Prostate gland (tissue), 2 donors: ENCODE measurements around the gene ASXL3. TPM values are rescaled to one million over a fixed set of nuclear protein-coding genes. Genes with fewer than 3 reads are reported as not detected.

Experiments used
- DNase-seq: peaks from one replicate; pipeline ENCODE4 v3.0.0-alpha.2; 2019; ENCODE audit warnings: low spot score
- H3K27ac ChIP-seq, 2 donors: fragments of 200-600 bp; sonication (generic); 2 replicates each; pipeline ENCODE4 v1.5.1; 2017 to 2019
- H3K27me3 ChIP-seq: fragments of 200-600 bp; sonication (generic); replicated peaks from 2 replicates; pipeline ENCODE4 v1.5.1; 2019; ENCODE audit not compliant: insufficient read depth
- H3K36me3 ChIP-seq, 2 donors: fragments of 200-600 bp; sonication (generic); 1 replicate in 1 of 2; 2 replicates in 1 of 2; pipeline versions ENCODE4 v1.5.1 to v1.8.1; 2017 to 2019
- H3K4me1 ChIP-seq: fragments of 200-600 bp; sonication (generic); replicated peaks from 2 replicates; pipeline ENCODE4 v1.5.1; 2019
- H3K4me3 ChIP-seq, 2 donors: fragments of 200-600 bp; sonication (generic); 2 replicates each; pipeline ENCODE4 v1.5.1; 2017 to 2019
- H3K9me3 ChIP-seq: fragments of 200-600 bp; sonication (generic); 2 replicates; pipeline ENCODE4 v1.5.1; 2017
- POLR2A ChIP-seq: fragments of 450-650 bp; IDR thresholded peaks from one replicate; pipeline ENCODE4 v1.6.1; 2016; ENCODE audit warnings: antibody characterized with exemption, mild to moderate bottlenecking
- POLR2AphosphoS5 ChIP-seq: sonication (generic); formaldehyde crosslinking; IDR thresholded peaks from one replicate; pipeline ENCODE4 v1.6.1; 2017; ENCODE audit warnings: antibody characterized with exemption
- WGBS: methylation state at CpG from one replicate; pipeline ENCODE4 v1.1.5; 2018; 5-methylcytosine and 5-hydroxymethylcytosine counted together
- intact Hi-C: fragments of 100-400 bp; cut with DNase I; formaldehyde crosslinking; loops from one replicate; pipeline ENCODE4 v1.14.2; 2022
- total RNA-seq, 2 donors: library from RNA; depleted of rRNA; stranded (reverse); fragments of >200 nt; gene quantifications; one replicate each; pipeline ENCODE4 v1.1.0, GENCODE V29; 2016
- TF ChIP-seq, protein P1 (sequence below), 4 experiments: fragments of 200-600 bp in 2 of 4; fragments of 450-650 bp in 2 of 4; sonication (generic) in 2 of 4; IDR thresholded peaks; 1 replicate in 3 of 4; 2 replicates in 1 of 4; pipeline ENCODE4 v1.5.1; 2016 to 2019; ENCODE audit warnings: antibody characterized with exemption in 4 of 4, mild to moderate bottlenecking in 2 of 4, moderate library complexity in 2 of 4

ASXL3 gene
- total RNA-seq, 2 donors from 2014 or later = 5.1 to 7.3 TPM

DNA sequence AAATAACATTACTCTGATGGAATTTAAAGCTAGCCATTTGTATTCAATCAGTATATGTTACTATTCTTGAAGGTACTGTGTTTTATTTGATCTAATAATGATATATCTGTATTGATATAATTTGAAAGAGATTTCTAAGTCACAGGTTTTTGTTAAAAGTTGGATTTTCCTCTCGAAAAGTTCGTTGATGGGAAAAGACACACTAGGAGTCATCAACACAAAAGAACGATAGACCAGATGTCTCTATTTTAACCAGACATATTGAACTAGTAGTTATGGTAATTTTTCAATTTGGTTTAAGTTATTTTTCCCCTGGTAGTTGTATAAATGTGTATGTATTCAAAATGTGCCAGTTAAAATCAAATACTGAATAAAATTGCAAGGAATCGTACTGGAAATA, 2.5 kb downstream of the ASXL3 start:
- H3K4me1 ChIP-seq = no peaks in the 10 kb centered on the region
- H3K9me3 ChIP-seq = no peaks in the 10 kb centered on the region
- no peak overlapping the region for H3K4me3 ChIP-seq
- TF ChIP-seq POLR2A (no peak), POLR2AphosphoS5 (no peak)
- TF ChIP-seq, protein P1, sequence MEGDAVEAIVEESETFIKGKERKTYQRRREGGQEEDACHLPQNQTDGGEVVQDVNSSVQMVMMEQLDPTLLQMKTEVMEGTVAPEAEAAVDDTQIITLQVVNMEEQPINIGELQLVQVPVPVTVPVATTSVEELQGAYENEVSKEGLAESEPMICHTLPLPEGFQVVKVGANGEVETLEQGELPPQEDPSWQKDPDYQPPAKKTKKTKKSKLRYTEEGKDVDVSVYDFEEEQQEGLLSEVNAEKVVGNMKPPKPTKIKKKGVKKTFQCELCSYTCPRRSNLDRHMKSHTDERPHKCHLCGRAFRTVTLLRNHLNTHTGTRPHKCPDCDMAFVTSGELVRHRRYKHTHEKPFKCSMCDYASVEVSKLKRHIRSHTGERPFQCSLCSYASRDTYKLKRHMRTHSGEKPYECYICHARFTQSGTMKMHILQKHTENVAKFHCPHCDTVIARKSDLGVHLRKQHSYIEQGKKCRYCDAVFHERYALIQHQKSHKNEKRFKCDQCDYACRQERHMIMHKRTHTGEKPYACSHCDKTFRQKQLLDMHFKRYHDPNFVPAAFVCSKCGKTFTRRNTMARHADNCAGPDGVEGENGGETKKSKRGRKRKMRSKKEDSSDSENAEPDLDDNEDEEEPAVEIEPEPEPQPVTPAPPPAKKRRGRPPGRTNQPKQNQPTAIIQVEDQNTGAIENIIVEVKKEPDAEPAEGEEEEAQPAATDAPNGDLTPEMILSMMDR (IDR thresholded peaks at IDR 0.05) = no peak
- 84% methylated on average over 4 of the region's 4 CpGs for WGBS
- no peaks in the 10 kb centered on the region for H3K36me3 ChIP-seq
- no peak for DNase-seq
- H3K27me3 ChIP-seq = no peaks in the 10 kb centered on the region
- H3K27ac ChIP-seq = peak overlapping the region in 1 of 2 donors; percentile 6
- intact Hi-C loops = no loop called here

DNA sequence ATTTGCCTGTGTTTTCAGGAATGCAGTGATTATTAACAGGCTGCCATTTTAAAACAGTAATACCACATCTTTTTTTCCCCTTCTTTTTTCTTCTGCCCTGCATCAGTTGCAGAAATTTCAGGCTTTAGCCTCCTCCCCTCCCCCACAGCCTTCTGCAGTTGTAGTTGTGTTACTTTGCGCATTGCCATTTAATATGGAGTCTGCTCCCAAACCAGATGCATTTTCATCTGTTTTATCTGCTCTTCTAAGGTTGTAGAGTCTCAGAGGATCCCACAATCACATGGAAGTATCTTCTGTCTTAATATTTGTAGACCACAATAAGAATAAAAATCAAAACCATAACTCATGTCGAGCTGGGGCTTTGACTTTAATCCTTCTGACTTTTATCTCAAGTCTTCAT, 3.8 kb downstream of the ASXL3 start:
- Histone ChIP-seq H3K27ac (no peak overlapping the region), H3K4me1 (no peaks in the 10 kb centered on the region), H3K36me3 (no peaks in the 10 kb centered on the region), H3K27me3 (no peaks in the 10 kb centered on the region), H3K4me3 (no peak overlapping the region), H3K9me3 (no peaks in the 10 kb centered on the region)
- WGBS = 50% methylated on average over 2 of the region's 2 CpGs
- DNase-seq = no peak
- intact Hi-C loops = no loop called here
- no peak for TF ChIP-seq POLR2A
- TF ChIP-seq POLR2AphosphoS5 = no peak
- TF ChIP-seq, protein P1 (IDR thresholded peaks at IDR 0.05) = no peak

DNA sequence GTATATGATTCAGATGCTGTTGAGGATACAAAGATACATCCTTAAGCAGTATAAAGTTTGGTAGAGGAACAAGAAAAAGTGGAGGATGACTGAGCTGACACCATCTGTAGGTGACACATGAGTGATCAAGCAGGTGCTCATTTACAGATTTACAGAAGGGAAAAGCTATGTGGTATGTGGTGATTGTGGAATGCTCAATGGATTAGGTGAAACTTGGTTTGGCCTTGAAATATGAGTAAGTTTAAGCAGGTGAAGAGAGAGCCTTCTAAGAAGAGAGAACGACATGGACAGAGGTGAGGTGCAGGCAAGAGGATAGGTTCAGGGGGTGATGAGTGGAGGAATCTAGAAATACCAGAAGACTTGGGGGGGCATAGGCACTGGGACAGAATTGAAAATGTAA, 5.9 kb downstream of the ASXL3 start:
- no peak overlapping the region for H3K27ac ChIP-seq
- intact Hi-C loops = no loop called here
- no peaks in the 10 kb centered on the region for H3K27me3 ChIP-seq
- H3K4me3 ChIP-seq = no peak overlapping the region
- H3K4me1 ChIP-seq = no peaks in the 10 kb centered on the region
- no peak for DNase-seq
- no peaks in the 10 kb centered on the region for H3K36me3 ChIP-seq
- no peaks in the 10 kb centered on the region for H3K9me3 ChIP-seq
- TF ChIP-seq, protein P1 (IDR thresholded peaks at IDR 0.05) = no peak
- TF ChIP-seq POLR2AphosphoS5 = no peak
- TF ChIP-seq POLR2A = no peak
- 79% methylated on average over 1 of the region's 1 CpG for WGBS

- no peaks in the 10 kb centered on the region for H3K36me3 ChIP-seq
- H3K4me1 ChIP-seq = no peaks in the 10 kb centered on the region
- intact Hi-C loops = no loop called here
- no peaks in the 10 kb centered on the region for H3K9me3 ChIP-seq
- DNase-seq = no peak
- H3K27me3 ChIP-seq = no peaks in the 10 kb centered on the region
- H3K4me3 ChIP-seq = no peak overlapping the region
- WGBS = 40% methylated on average over 3 of the region's 3 CpGs
- TF ChIP-seq, protein P1 (IDR thresholded peaks at IDR 0.05) = no peak
- TF ChIP-seq POLR2A (no peak), POLR2AphosphoS5 (no peak)
- no peak overlapping the region for H3K27ac ChIP-seq
These were observed 6.8 kb downstream of the ASXL3 start for GRCh38 chr18:33584548-33585430.

- DNase-seq = no peak
- Histone ChIP-seq H3K27ac (no peak overlapping the region), H3K27me3 (no peaks in the 10 kb centered on the region), H3K9me3 (no peaks in the 10 kb centered on the region), H3K4me3 (no peak overlapping the region), H3K36me3 (no peaks in the 10 kb centered on the region), H3K4me1 (no peaks in the 10 kb centered on the region)
- TF ChIP-seq POLR2AphosphoS5 = no peak
- no peak for TF ChIP-seq POLR2A
- TF ChIP-seq, protein P1 (IDR thresholded peaks at IDR 0.05) = no peak
- intact Hi-C loops = no loop called here
- 74% methylated on average over 3 of the region's 3 CpGs for WGBS
These were observed 7.4 kb downstream of the ASXL3 start for GRCh38 chr18:33585431-33585775.
